ENCODE measurements around the gene RAB20.

RAB20 gene

DNA sequence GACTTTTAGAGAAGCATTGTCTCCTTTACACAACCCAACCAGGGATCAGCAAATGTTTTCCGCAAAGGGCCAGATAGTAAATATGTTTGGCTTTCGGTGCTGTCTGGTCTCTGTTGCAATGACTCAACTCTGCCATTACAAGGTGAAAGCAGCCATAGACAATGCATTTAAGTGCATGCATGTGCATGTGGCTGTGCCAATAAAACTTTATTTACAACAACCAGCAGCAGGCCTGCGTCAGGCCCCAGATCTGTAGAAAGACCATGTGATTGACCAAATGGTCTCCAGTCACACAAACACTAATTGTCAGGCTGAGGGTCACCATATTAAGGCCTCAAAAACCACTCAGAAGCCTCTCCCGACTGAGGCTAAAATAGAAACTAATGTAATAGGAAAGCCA is 8.1 kb downstream of the RAB20 start:
- DNase-seq (ENCODE audit: low read depth, low spot score) = no peak
- Histone ChIP-seq H3K27ac (no peak overlapping the region), H3K9me3 (ENCODE audit: low read depth, low read length) (no peaks in the 10 kb centered on the region), H3K4me3 (no peak overlapping the region), H3K36me3 (ENCODE audit: insufficient read depth, low read length) (no peaks in the 10 kb centered on the region), H3K9ac (ENCODE audit: insufficient read length) (no peak overlapping the region)
- TF ChIP-seq FOXP2 (optimal IDR thresholded peaks at IDR 0.05; ENCODE audit: control extremely low read depth, extremely low read length, insufficient read depth) (no peak), POLR2AphosphoS5 (IDR thresholded peaks at IDR 0.05; ENCODE audit: borderline replicate concordance, low read depth, low read length) (no peak), EZH2 (IDR thresholded peaks at IDR 0.05) (no peak)

DNA sequence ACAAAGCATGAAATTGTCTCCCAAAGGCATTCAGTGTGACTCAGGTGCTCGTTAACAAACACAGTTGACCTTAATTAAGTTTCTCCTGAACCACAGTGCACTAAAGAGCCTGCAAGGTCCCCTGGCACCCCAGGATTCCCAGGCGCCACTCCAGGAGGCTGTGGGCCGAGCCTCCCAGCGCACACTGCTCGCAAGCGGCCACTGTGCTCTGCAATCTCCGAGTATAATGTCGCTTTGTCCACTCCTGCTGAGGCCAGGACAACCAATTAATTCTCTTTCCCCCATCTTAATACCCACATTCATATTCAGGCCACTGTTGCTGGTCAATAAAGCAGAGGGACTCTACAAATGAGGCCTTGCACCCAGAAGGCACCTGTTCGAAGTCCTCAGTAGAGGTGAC is 8.8 kb downstream of the RAB20 start:
- H3K9me3 ChIP-seq (ENCODE audit: low read depth, low read length) = no peaks in the 10 kb centered on the region
- H3K9ac ChIP-seq (ENCODE audit: insufficient read length) = no peak overlapping the region
- H3K36me3 ChIP-seq (ENCODE audit: insufficient read depth, low read length) = no peaks in the 10 kb centered on the region
- no peak for DNase-seq (ENCODE audit: low read depth, low spot score)
- no peak overlapping the region for H3K27ac ChIP-seq
- TF ChIP-seq EZH2 (IDR thresholded peaks at IDR 0.05) = no peak
- TF ChIP-seq POLR2AphosphoS5 (IDR thresholded peaks at IDR 0.05; ENCODE audit: borderline replicate concordance, low read depth, low read length) = no peak
- TF ChIP-seq FOXP2 (optimal IDR thresholded peaks at IDR 0.05; ENCODE audit: control extremely low read depth, extremely low read length, insufficient read depth) = no peak
- no peak overlapping the region for H3K4me3 ChIP-seq

DNA sequence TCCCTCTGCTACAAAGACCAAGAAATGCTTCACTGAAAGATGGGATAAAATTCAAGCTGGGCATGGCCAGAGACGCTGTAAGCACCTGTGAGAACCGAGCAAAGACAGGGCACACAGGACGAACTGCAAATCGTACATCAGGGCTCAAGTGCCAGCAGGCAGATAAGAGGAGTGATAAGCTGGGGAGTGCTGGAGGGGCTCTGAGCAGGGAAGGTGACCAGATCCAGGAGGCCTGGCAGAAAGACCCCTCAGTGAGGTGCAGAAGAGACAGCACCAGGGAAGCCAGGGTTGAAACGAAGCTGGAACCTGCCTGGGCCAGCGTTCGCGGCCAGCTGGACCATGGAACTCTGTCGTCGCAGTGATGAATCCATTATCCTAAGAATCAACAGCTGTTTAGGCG is 10.2 kb downstream of the RAB20 start:
- TF ChIP-seq FOXP2 (optimal IDR thresholded peaks at IDR 0.05; ENCODE audit: control extremely low read depth, extremely low read length, insufficient read depth) (no peak), EZH2 (IDR thresholded peaks at IDR 0.05) (no peak), POLR2AphosphoS5 (IDR thresholded peaks at IDR 0.05; ENCODE audit: borderline replicate concordance, low read depth, low read length) (no peak)
- Histone ChIP-seq H3K36me3 (ENCODE audit: insufficient read depth, low read length) (no peaks in the 10 kb centered on the region), H3K27ac (no peak overlapping the region), H3K9me3 (ENCODE audit: low read depth, low read length) (no peaks in the 10 kb centered on the region), H3K4me3 (no peak overlapping the region), H3K9ac (ENCODE audit: insufficient read length) (no peak overlapping the region)
- no peak for DNase-seq (ENCODE audit: low read depth, low spot score)

GRCh38 chr13:110549795-110550160 is 11.7 kb downstream of the RAB20 start:
- no peak for DNase-seq (ENCODE audit: low read depth, low spot score)
- H3K27ac ChIP-seq = no peak overlapping the region
- no peaks in the 10 kb centered on the region for H3K36me3 ChIP-seq (ENCODE audit: insufficient read depth, low read length)

DNA sequence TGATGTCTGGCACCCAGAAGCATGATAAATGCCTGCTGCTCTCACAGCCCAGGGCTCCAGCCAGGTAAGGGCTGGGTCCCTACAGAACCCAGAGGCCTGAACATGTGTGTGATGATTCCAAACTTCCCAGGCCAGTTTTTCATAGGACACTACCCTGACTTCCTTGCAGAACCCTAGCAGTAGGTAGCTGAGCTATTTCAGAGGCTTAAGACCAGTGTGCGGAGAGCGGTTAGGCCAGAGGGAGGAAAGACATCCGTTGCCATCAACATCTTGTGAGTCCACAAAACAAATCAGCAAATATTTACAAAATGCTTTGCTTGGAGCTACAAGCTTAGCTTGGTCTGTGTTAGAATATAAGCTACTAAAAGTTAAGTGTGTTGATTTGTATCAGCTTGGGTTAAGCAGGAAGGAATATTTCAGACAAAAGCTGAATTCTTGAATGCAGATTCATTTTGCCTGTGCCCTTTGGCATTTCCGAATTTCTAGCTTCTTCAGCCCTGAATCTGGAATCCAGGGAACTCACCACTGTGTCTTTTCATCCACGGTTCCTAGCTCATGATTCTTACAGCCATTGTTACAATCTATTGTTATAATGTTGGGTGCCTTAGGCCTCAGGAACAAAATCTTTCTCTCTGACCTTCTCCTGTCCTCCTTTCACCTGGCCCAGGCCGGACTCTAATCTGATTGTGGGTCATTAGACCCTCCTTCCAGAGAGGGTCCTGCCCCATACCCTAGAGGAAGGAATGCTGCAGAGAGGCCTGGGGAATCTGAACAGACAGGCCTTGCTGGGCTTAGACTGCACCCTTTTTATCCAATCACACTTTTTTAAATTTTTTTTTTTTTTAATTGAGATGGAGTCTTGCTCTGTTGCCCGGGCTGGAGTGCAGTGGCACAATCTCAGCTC is 12.4 kb downstream of the RAB20 start:
- TF ChIP-seq EZH2 (IDR thresholded peaks at IDR 0.05) = no peak
- TF ChIP-seq POLR2AphosphoS5 (IDR thresholded peaks at IDR 0.05; ENCODE audit: borderline replicate concordance, low read depth, low read length) = no peak
- no peak for TF ChIP-seq FOXP2 (optimal IDR thresholded peaks at IDR 0.05; ENCODE audit: control extremely low read depth, extremely low read length, insufficient read depth)
- Histone ChIP-seq H3K36me3 (ENCODE audit: insufficient read depth, low read length) (no peaks in the 10 kb centered on the region), H3K4me3 (no peak overlapping the region), H3K9me3 (ENCODE audit: low read depth, low read length) (peaks cover 4% of the 10 kb centered on the region; the same call in 1 of the 2 replicates), H3K27ac (no peak overlapping the region), H3K9ac (ENCODE audit: insufficient read length) (no peak overlapping the region)
- no peak for DNase-seq (ENCODE audit: low read depth, low spot score)

More at GRCh38 chr13:110549795-110550160, 11.7 kb downstream of the RAB20 start:
- TF ChIP-seq EZH2 (IDR thresholded peaks at IDR 0.05) (no peak), FOXP2 (optimal IDR thresholded peaks at IDR 0.05; ENCODE audit: control extremely low read depth, extremely low read length, insufficient read depth) (no peak), POLR2AphosphoS5 (IDR thresholded peaks at IDR 0.05; ENCODE audit: borderline replicate concordance, low read depth, low read length) (no peak)
- no peak overlapping the region for H3K4me3 ChIP-seq
- no peak overlapping the region for H3K9ac ChIP-seq (ENCODE audit: insufficient read length)
- H3K9me3 ChIP-seq (ENCODE audit: low read depth, low read length) = no peaks in the 10 kb centered on the region

GRCh38 chr13:110546926-110547325 is 14.6 kb downstream of the RAB20 start:
- H3K36me3 ChIP-seq (ENCODE audit: insufficient read depth, low read length) = no peaks in the 10 kb centered on the region
- H3K9ac ChIP-seq (ENCODE audit: insufficient read length) = no peak overlapping the region
- peaks cover 5% of the 10 kb centered on the region; the same call in 1 of the 2 replicates for H3K9me3 ChIP-seq (ENCODE audit: low read depth, low read length)
- TF ChIP-seq POLR2AphosphoS5 (IDR thresholded peaks at IDR 0.05; ENCODE audit: borderline replicate concordance, low read depth, low read length) (no peak), EZH2 (IDR thresholded peaks at IDR 0.05) (no peak), FOXP2 (optimal IDR thresholded peaks at IDR 0.05; ENCODE audit: control extremely low read depth, extremely low read length, insufficient read depth) (no peak)
- DNase-seq (ENCODE audit: low read depth, low spot score) = no peak
- no peak overlapping the region for H3K27ac ChIP-seq
- H3K4me3 ChIP-seq = no peak overlapping the region

DNA sequence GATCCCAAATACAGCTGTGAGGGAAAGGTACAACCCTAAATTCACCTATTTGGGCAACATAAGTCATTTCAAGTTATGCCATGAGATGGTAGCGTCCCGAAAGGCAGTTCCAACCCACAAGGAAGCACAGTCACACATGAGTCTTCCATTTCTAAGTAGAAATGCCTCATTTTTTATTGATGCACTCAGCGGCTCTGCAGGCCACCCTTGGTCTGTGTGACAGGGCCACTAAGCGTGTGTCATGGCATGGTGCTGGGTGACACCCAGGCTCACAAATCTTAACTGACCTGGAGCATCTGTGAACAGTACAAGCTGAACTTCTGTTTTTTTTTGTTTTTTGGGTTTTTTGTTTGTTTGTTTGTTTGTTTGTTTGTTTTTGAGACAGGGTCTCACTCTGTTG is 15.1 kb downstream of the RAB20 start:
- Histone ChIP-seq H3K36me3 (ENCODE audit: insufficient read depth, low read length) (no peaks in the 10 kb centered on the region), H3K9me3 (ENCODE audit: low read depth, low read length) (peaks cover 5% of the 10 kb centered on the region; the same call in 1 of the 2 replicates), H3K9ac (ENCODE audit: insufficient read length) (no peak overlapping the region), H3K27ac (no peak overlapping the region), H3K4me3 (no peak overlapping the region)
- TF ChIP-seq POLR2AphosphoS5 (IDR thresholded peaks at IDR 0.05; ENCODE audit: borderline replicate concordance, low read depth, low read length) = no peak
- DNase-seq (ENCODE audit: low read depth, low spot score) = no peak

DNA sequence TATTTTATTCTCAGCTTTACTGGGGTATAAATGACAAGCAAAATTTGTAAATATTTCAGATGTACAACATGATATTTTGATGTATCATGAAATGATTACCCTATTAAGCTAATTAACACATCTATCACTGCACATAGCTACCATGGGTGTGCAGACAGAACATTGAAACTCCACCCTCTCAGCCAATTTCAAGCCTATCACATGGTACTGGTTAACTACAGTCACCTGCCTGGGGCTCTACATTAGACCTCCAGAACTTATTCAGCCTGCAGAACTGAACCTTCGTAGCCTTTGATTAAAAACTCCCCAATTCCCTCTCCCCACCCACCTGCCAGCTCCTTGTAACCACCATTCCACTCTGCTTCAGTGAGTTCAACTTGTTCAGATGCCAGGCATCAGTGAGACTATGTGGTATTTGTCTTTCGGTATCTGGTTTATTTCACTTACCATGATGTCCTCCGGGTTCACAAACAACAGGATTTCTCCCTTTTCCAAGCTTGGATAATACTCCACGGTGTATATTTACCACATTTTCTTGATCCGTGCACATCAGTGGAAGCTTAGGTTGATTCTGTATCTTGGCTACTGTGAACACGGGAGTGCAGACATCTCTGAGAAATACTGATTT is 19.2 kb downstream of the RAB20 start:
- H3K9ac ChIP-seq (ENCODE audit: insufficient read length) = no peak overlapping the region
- no peaks in the 10 kb centered on the region for H3K36me3 ChIP-seq (ENCODE audit: insufficient read depth, low read length)
- H3K4me3 ChIP-seq = no peak overlapping the region
- DNase-seq (ENCODE audit: low read depth, low spot score) = no peak
- peaks cover 5% of the 10 kb centered on the region; the same call in 1 of the 2 replicates for H3K9me3 ChIP-seq (ENCODE audit: low read depth, low read length)
- no peak overlapping the region for H3K27ac ChIP-seq
- TF ChIP-seq EZH2 (IDR thresholded peaks at IDR 0.05) (no peak), POLR2AphosphoS5 (IDR thresholded peaks at IDR 0.05; ENCODE audit: borderline replicate concordance, low read depth, low read length) (no peak), FOXP2 (optimal IDR thresholded peaks at IDR 0.05; ENCODE audit: control extremely low read depth, extremely low read length, insufficient read depth) (no peak)
